ENCODE measurements around the gene FTH1.
"Not testable (repeated sequence)": the region's sequence is repeated elsewhere in the genome, so short reads cannot be mapped to it uniquely, and the experiment has no call there.

Gene FTH1

DNA sequence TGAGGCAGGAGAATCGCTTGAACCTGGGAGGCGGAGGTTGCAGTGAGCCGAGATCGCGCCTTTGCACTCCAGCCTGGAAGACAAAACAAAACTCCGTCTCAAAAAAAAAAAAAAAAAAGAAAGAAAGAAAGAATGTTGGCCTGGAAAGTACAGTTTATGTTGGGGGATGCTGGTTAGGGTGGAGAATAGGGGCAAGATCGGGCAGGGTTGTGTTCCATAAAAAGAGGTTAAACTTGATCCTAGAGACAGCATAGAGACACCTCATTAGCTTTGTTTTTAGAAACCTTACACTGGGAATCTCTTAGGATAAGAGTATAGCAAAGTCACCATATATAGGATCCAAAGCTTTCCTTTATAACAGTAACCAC is 1.9 kb upstream of the FTH1 start:
- Histone ChIP-seq H3K9me3 (ENCODE audit: control insufficient read depth, insufficient read depth, low read length) (no peaks in the 10 kb centered on the region), H3K9ac (ENCODE audit: low read depth, low read length) (no peak overlapping the region), H3K4me3 (ENCODE audit: low read depth, low read length) (no peak overlapping the region), H3K27me3 (ENCODE audit: control insufficient read depth, insufficient read depth, low read length) (no peaks in the 10 kb centered on the region), H3K36me3 (ENCODE audit: control insufficient read depth, insufficient read depth, low read length) (peaks cover 19% of the 10 kb centered on the region), H3K27ac (ENCODE audit: low read depth, low read length) (no peak overlapping the region), H3K4me1 (ENCODE audit: control insufficient read depth, insufficient read depth, low read length) (peaks cover 27% of the 10 kb centered on the region)

DNA sequence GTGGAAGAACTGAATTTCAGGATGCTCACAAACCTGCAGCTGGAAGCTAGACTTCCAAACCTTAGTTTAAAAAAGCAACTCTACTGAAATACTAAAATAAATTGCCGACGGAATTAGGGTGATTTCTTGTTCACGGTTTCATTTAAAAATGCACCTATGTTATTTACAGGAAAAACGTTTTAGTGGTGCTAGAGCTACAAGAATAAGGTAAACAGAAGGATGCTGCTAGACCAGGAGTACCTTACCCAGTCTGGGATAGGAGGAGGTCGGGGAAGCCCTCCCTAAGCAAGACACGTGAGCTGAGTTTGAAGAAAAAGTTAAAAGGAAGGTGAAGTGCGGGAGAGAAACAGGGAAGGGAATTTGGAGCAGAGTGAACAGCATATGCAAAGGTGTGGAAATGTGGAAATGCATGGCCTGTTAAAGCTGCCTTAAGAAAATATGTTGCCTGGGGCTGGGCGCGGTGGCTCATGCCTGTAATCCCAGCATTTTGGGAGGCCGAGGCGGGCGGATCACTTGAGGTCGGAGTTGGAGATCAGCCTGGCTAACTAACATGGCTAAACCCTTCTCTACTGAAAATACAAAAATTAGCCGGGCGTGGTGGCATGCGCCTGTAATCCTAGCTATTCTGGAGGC is 1.4 kb upstream of the FTH1 start:
- no peak overlapping the region for H3K9ac ChIP-seq (ENCODE audit: low read depth, low read length)
- H3K27ac ChIP-seq (ENCODE audit: low read depth, low read length), result no peak overlapping the region
- H3K9me3 ChIP-seq (ENCODE audit: control insufficient read depth, insufficient read depth, low read length), result no peaks in the 10 kb centered on the region
- peaks cover 24% of the 10 kb centered on the region for H3K36me3 ChIP-seq (ENCODE audit: control insufficient read depth, insufficient read depth, low read length)
- H3K4me1 ChIP-seq (ENCODE audit: control insufficient read depth, insufficient read depth, low read length), result peaks cover 27% of the 10 kb centered on the region
- H3K4me3 ChIP-seq (ENCODE audit: low read depth, low read length), result peak overlapping the region; percentile 100
- no peaks in the 10 kb centered on the region for H3K27me3 ChIP-seq (ENCODE audit: control insufficient read depth, insufficient read depth, low read length)

DNA sequence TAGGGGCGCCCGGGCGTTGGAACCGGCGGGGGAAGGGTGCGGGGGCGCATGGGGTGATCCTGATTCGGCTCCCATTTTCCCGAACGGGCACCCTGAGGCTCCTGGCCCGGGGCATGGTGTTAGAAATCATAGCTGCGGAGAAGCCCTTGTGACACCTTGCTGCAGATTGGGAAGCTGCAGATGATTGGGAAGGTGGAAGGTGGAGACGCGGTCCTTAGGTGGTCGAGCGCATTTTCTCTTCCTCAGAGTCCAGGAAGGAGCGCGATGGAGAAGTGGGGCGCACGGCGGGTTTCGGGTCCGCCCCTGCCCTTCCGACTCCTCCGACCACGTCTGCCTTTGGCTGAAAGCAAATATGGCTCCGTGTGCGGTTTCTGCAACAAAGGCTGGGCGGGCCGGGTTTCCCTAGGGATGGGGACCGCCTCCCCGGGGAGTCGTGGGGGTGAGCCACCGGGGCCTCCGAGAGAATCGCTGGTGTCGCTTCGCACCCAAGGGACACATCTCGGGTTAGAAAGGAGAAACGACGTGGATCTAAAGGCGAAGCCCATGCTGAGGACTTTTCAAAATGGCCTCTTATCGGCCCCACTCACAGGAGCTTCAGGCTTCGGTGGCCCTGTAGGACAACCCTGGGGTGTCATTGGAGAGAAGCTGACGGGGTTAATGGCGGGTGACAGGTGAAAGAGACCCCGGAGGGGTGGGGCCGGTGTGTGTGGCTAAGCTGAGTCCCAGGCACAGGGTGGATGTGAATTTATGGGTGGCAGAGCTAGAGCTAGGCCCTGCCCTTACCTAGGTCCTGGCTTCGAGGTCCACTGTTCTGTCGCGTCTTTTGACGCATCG is 707 bp upstream of the FTH1 start:
- peaks cover 27% of the 10 kb centered on the region for H3K4me1 ChIP-seq (ENCODE audit: control insufficient read depth, insufficient read depth, low read length)
- H3K9ac ChIP-seq (ENCODE audit: low read depth, low read length), result peak overlapping the region; percentile 90
- H3K4me3 ChIP-seq (ENCODE audit: low read depth, low read length), result peak overlapping the region; percentile 100
- H3K27ac ChIP-seq (ENCODE audit: low read depth, low read length), result peak overlapping the region; percentile 88
- H3K9me3 ChIP-seq (ENCODE audit: control insufficient read depth, insufficient read depth, low read length), result no peaks in the 10 kb centered on the region
- peaks cover 31% of the 10 kb centered on the region for H3K36me3 ChIP-seq (ENCODE audit: control insufficient read depth, insufficient read depth, low read length)
- no peaks in the 10 kb centered on the region for H3K27me3 ChIP-seq (ENCODE audit: control insufficient read depth, insufficient read depth, low read length)

DNA sequence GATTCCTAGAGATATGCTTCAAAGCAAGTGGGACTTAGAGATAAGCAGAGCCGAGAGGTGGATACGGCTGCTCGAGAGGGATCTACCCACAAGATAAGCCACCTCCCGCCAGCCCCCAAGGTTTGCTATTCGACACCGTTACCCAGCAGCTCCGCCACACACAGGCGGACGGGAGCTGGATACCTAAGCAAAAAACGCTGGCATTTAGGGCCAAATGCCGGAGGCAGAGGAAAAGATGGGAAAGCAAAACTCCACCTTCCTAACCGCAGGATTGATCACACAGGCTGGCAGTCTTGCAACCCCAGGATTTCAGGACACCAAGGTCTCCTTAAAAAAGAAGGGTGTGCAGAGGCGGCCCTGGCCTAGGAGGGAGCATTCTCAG is 709 bp downstream of the FTH1 start:
- Histone ChIP-seq H3K27me3 (ENCODE audit: control insufficient read depth, insufficient read depth, low read length) (no peaks in the 10 kb centered on the region), H3K27ac (ENCODE audit: low read depth, low read length) (peak overlapping the region; percentile 88), H3K9me3 (ENCODE audit: control insufficient read depth, insufficient read depth, low read length) (no peaks in the 10 kb centered on the region), H3K36me3 (ENCODE audit: control insufficient read depth, insufficient read depth, low read length) (peaks cover 33% of the 10 kb centered on the region), H3K9ac (ENCODE audit: low read depth, low read length) (peak overlapping the region; percentile 89), H3K4me1 (ENCODE audit: control insufficient read depth, insufficient read depth, low read length) (peaks cover 16% of the 10 kb centered on the region), H3K4me3 (ENCODE audit: low read depth, low read length) (peak overlapping the region; percentile 100)

DNA sequence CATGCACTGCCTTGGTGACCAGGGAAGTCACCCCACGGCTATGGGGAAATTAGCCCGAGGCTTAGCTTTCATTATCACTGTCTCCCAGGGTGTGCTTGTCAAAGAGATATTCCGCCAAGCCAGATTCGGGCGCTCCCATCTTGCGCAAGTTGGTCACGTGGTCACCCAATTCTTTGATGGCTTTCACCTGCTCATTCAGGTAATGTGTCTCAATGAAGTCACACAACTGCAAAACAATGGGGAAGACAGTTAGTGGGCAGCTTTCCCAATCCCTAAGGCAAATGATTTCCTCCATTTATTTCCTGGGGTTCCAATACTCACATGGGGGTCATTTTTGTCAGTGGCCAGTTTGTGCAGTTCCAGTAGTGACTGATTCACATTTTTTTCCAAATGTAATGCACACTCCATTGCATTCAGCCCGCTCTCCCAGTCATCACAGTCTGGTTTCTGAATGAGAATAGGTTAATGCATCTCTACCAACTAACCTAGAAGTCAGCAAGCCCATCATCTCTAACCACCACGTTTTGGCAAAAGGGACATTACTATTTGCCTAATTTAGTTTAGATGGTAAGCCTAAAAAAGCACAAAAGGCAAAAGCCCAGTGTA is 2.7 kb downstream of the FTH1 start:
- not testable (repeated sequence) for H3K4me1 ChIP-seq (ENCODE audit: control insufficient read depth, insufficient read depth, low read length); H3K9ac ChIP-seq (ENCODE audit: low read depth, low read length); H3K27ac ChIP-seq (ENCODE audit: low read depth, low read length); H3K27me3 ChIP-seq (ENCODE audit: control insufficient read depth, insufficient read depth, low read length); H3K9me3 ChIP-seq (ENCODE audit: control insufficient read depth, insufficient read depth, low read length)
- Histone ChIP-seq H3K36me3 (ENCODE audit: control insufficient read depth, insufficient read depth, low read length) (peaks cover 33% of the 10 kb centered on the region), H3K4me3 (ENCODE audit: low read depth, low read length) (peak overlapping the region; percentile 100; the same call in 1 of the 2 replicates)

DNA sequence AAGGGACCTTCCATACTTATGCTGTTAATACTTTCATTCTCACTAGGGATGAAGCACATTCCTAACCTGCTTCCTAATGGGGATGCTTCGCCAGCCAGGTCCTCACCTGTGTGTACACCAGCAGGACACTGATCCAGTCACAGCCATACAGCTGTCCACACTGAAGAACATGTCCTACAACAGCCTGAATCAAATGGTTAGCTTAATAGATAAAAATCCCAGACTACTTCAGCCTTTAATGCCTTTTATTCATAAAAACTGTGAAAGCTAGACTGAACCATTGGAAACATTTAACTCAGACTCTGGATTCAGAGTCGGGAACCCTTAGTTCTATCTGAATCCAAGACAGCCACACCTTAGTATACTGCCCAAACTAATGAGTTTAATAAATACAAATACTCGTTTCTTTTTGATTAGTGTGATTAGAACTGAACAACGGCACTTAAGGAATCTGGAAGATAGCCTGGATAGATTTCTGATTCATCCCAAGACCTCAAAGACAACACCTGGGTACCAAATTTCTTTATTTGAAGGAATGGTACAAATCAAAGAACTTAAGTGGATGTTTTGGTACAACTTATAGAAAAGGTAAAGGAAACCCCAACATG is 3.3 kb downstream of the FTH1 start:
- no peaks in the 10 kb centered on the region for H3K27me3 ChIP-seq (ENCODE audit: control insufficient read depth, insufficient read depth, low read length)
- no peak overlapping the region for H3K27ac ChIP-seq (ENCODE audit: low read depth, low read length)
- H3K4me1 ChIP-seq (ENCODE audit: control insufficient read depth, insufficient read depth, low read length), result peaks cover 9% of the 10 kb centered on the region; the same call in 1 of the 2 replicates
- H3K36me3 ChIP-seq (ENCODE audit: control insufficient read depth, insufficient read depth, low read length), result peaks cover 33% of the 10 kb centered on the region
- H3K9ac ChIP-seq (ENCODE audit: low read depth, low read length), result no peak overlapping the region
- no peaks in the 10 kb centered on the region for H3K9me3 ChIP-seq (ENCODE audit: control insufficient read depth, insufficient read depth, low read length)
- no peak overlapping the region for H3K4me3 ChIP-seq (ENCODE audit: low read depth, low read length)

DNA sequence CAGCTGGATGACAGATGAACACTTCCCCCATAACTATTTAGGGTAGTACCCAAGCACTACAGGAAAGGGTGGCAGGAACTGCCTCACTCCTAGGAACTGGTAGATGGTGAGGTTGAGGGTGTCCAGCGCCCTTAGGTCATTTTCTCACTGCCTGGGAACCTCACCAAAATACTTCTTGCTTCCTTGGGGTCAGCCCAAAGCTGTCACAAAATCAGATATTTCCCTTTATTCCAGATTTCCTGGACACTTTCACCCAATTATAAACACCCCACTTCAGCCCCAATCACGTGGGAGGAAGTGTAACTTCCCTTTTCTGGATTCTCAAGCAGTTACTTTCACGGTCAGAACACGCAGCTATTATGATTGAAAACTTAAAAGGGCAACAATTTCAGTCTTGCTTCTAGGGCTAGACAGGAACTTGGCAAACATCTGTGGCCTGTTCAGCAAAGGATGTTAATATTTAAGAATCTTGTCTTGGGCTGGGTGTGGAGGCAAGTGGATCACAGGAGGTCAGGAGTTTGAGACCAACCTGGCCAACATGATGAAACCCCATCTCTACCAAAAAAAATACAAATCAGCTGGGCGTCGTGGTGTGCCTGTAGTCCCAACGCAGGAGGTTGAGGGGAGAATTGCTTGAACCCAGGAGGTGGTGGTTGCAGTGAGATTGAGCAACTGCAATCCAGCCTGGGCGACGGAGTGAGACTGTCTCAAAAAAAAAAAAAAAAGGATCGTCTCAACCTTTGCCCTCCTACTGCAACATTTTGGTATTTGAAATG is 4.0 kb downstream of the FTH1 start:
- Histone ChIP-seq H3K27ac (ENCODE audit: low read depth, low read length) (no peak overlapping the region), H3K36me3 (ENCODE audit: control insufficient read depth, insufficient read depth, low read length) (peaks cover 33% of the 10 kb centered on the region), H3K27me3 (ENCODE audit: control insufficient read depth, insufficient read depth, low read length) (no peaks in the 10 kb centered on the region), H3K4me1 (ENCODE audit: control insufficient read depth, insufficient read depth, low read length) (peaks cover 3% of the 10 kb centered on the region; the same call in 1 of the 2 replicates), H3K9ac (ENCODE audit: low read depth, low read length) (no peak overlapping the region), H3K4me3 (ENCODE audit: low read depth, low read length) (no peak overlapping the region), H3K9me3 (ENCODE audit: control insufficient read depth, insufficient read depth, low read length) (no peaks in the 10 kb centered on the region)

DNA sequence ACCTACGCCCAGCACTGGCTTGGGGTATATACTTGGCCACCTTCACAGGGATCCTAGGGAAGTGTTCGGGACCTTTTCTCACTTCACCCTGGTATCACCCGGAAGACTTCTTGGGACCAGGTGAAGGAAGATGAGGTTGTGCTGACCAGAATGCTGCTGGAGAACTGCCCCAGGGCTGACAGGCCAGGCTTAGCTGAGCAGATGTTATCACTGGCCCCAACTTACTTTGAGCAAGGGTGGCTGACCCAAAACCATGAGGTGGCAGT is 4.5 kb downstream of the FTH1 start:
- Histone ChIP-seq H3K27me3 (ENCODE audit: control insufficient read depth, insufficient read depth, low read length) (no peaks in the 10 kb centered on the region), H3K36me3 (ENCODE audit: control insufficient read depth, insufficient read depth, low read length) (peaks cover 33% of the 10 kb centered on the region), H3K4me1 (ENCODE audit: control insufficient read depth, insufficient read depth, low read length) (no peaks in the 10 kb centered on the region), H3K27ac (ENCODE audit: low read depth, low read length) (no peak overlapping the region), H3K4me3 (ENCODE audit: low read depth, low read length) (no peak overlapping the region), H3K9me3 (ENCODE audit: control insufficient read depth, insufficient read depth, low read length) (no peaks in the 10 kb centered on the region), H3K9ac (ENCODE audit: low read depth, low read length) (no peak overlapping the region)

DNA sequence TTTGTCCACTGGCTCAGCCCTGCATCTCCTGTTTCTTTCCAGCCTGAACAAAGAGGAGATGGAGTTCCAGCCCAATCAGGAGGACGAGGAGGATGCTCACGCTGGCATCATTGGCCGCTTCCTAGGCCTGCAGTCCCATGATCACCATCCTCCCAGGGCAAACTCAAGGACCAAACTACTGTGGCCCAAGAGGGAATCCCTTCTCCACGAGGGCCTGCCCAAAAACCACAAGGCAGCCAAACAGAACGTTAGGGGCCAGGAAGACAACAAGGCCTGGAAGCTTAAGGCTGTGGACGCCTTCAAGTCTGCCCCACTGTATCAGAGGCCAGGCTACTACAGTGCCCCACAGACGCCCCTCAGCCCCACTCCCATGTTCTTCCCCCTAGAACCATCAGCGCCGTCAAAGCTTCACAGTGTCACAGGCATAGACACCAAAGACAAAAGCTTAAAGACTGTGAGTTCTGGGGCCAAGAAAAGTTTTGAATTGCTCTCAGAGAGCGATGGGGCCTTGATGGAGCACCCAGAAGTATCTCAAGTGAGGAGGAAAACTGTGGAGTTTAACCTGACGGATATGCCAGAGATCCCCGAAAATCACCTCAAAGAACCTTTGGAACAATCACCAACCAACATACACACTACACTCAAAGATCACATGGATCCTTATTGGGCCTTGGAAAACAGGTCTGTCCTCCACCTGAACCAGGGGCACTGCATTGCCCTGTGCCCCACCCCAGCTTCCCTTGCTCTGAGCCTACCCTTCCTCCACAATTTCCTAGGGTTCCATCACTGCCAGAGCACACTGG is 5.0 kb downstream of the FTH1 start:
- Histone ChIP-seq H3K27ac (ENCODE audit: low read depth, low read length) (no peak overlapping the region), H3K27me3 (ENCODE audit: control insufficient read depth, insufficient read depth, low read length) (no peaks in the 10 kb centered on the region)

DNA sequence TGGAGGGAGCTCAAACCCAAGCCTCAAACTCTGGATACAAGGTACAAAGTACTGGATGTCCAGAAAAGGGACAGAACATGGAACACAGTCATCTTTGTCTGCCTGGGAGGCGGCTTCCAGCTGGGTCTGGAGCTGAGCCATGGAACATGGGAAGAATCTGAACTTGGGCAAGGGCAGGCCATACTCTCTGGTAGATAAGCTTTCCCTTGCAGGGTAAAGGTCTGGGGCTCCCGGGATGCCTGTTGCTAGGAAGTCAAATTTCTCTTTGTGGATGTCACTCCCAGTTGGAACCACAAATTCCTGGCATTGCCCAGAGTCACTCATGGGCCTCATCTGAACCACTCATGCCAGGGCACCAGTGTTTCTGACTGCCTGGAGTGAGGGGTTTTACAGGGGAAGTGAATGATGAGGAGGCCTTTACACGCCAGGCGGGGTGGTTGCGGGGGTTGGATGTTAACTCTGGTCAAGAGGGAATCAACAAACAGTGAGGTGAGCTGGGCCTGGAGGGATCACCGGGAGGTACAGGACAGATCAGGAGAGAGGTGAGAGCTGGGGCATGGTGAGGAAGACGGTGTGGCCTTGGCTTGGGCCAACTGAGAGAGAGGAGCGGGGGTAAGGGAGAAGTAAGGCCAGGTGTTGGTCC is 5.7 kb downstream of the FTH1 start:
- no peak overlapping the region for H3K4me3 ChIP-seq (ENCODE audit: low read depth, low read length)
- peaks cover 33% of the 10 kb centered on the region for H3K36me3 ChIP-seq (ENCODE audit: control insufficient read depth, insufficient read depth, low read length)
- peaks cover 2% of the 10 kb centered on the region; the same call in 1 of the 2 replicates for H3K27me3 ChIP-seq (ENCODE audit: control insufficient read depth, insufficient read depth, low read length)
- no peaks in the 10 kb centered on the region for H3K9me3 ChIP-seq (ENCODE audit: control insufficient read depth, insufficient read depth, low read length)
- no peaks in the 10 kb centered on the region for H3K4me1 ChIP-seq (ENCODE audit: control insufficient read depth, insufficient read depth, low read length)
- H3K9ac ChIP-seq (ENCODE audit: low read depth, low read length), result no peak overlapping the region
- H3K27ac ChIP-seq (ENCODE audit: low read depth, low read length), result no peak overlapping the region

More for the DNA sequence above, 5.0 kb downstream of the FTH1 start:
- Histone ChIP-seq H3K9ac (ENCODE audit: low read depth, low read length) (no peak overlapping the region), H3K4me3 (ENCODE audit: low read depth, low read length) (no peak overlapping the region), H3K4me1 (ENCODE audit: control insufficient read depth, insufficient read depth, low read length) (no peaks in the 10 kb centered on the region), H3K9me3 (ENCODE audit: control insufficient read depth, insufficient read depth, low read length) (no peaks in the 10 kb centered on the region), H3K36me3 (ENCODE audit: control insufficient read depth, insufficient read depth, low read length) (peaks cover 33% of the 10 kb centered on the region)
